Tibial nerve (tissue), 4 donors: ENCODE data around the gene ZNF439. TPM values are rescaled to one million over a fixed set of nuclear protein-coding genes. Genes with fewer than 3 reads are reported as not detected.

ENCODE experiments used
- DNase-seq, 2 donors: peaks; one replicate each; pipeline ENCODE4 v3.0.0-alpha.2; 2019; ENCODE audit warnings: low spot score in 2 of 2
- H3K27ac ChIP-seq, 4 donors: fragments of 200-600 bp; sonication (generic) in 3 of 4; one replicate each; pipeline ENCODE4 v1.5.1; 2017 to 2019; ENCODE audit warnings: mild to moderate bottlenecking in 1 of 4
- H3K27me3 ChIP-seq, 2 donors: fragments of 200-600 bp; sonication (generic) in 1 of 2; one replicate each; pipeline versions ENCODE4 v1.5.1 to v1.6.0; 2017 to 2019
- H3K36me3 ChIP-seq, 3 donors: fragments of 200-600 bp; sonication (generic); one replicate each; pipeline ENCODE4 v1.5.1; 2018 to 2019
- H3K4me1 ChIP-seq, 4 donors: fragments of 200-600 bp; sonication (generic) in 3 of 4; one replicate each; pipeline ENCODE4 v1.5.1; 2017 to 2019
- H3K4me3 ChIP-seq, 4 donors: fragments of 200-600 bp; sonication (generic) in 3 of 4; one replicate each; pipeline ENCODE4 v1.5.1; 2017 to 2019; ENCODE audit warnings: mild to moderate bottlenecking in 1 of 4, moderate library complexity in 1 of 4
- H3K9me3 ChIP-seq, 4 donors: fragments of 200-600 bp; sonication (generic) in 3 of 4; one replicate each; pipeline ENCODE4 v1.5.1; 2017 to 2019
- CTCF ChIP-seq, 5 experiments: fragments of 200-600 bp in 3 of 5; fragments of 450-650 bp in 2 of 5; sonication (generic) in 3 of 5; IDR thresholded peaks; one replicate each; pipeline ENCODE4 v1.5.1; 2016 to 2019; ENCODE audit warnings: antibody characterized with exemption in 5 of 5, mild to moderate bottlenecking in 3 of 5, moderate library complexity in 2 of 5
- EP300 ChIP-seq, 2 donors: sonication (generic); formaldehyde crosslinking; IDR thresholded peaks; one replicate each; pipeline ENCODE4 v1.6.1; 2017; ENCODE audit warnings: antibody characterized with exemption in 2 of 2, mild to moderate bottlenecking in 1 of 2
- POLR2A ChIP-seq, 2 donors: fragments of 450-650 bp; IDR thresholded peaks; one replicate each; pipeline ENCODE4 v1.6.1; 2017; ENCODE audit warnings: antibody characterized with exemption in 2 of 2, mild to moderate bottlenecking in 2 of 2, moderate library complexity in 2 of 2
- whole genome bisulfite sequencing, 2 donors: methylation state at CpG; one replicate each; pipeline ENCODE4 v1.1.5; 2018; 5-methylcytosine and 5-hydroxymethylcytosine counted together
- total RNA-seq, 4 donors: library from RNA; depleted of rRNA; stranded (reverse); fragments of >200 nt; gene quantifications; one replicate each; pipeline ENCODE4 v1.1.0, GENCODE V29; 2016

Gene ZNF439
- total RNA-seq, result 10 to 100 TPM in 3 of 4 donors, 1 to 10 TPM in 1; 9.8 to 21.8 (median 14.1) TPM

DNA sequence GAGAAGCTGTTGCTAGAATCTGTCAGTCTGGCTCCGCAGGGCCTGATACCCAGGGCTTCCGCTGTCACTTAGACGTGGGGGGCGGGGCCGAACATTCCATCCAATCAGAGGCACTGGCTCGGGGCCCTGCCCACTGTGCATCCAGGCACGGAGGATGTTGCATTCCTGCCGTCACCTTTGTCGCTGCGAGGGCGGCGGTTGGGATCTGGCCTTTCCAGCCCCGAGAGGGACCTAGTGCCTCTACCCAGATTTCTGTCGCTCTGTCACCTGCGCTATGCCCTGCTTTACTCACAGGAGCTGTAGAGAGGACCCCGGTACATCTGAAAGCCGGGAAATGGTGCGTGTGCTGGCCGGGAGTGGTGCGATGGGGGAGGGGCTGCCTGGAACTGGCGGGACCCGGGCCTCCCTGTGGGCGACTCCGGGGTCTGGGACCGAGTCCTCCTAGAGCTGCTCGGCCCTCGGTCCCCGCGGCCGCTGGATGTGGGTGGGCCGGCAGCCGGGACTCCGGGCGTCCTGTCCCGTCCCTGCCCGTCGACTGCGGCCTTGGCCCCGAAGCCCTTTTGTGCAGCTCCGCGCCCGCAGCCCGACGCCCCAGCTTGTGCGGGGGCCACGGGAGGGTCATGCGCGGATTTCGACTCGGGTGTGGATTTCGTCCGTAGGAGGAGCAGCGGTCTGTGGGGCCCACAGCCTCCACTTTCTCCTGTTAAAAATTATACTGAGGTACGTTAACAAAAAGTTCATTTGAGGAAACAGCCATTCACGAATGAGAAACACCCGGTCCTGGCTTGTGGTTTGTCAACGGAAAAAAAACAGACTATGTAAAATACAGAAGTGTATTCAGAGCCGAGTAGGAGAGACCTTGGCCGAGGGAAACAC lies at the start of gene ZNF439:
Gene ZNF439 (plus strand): TSS at position 133 of the 876 bp plus-strand sequence. CDS start 142 bp downstream, at position 275.
- peaks cover 0 to 18% (median 0%) of the 10 kb centered on the region in 4 donors for H3K4me1 ChIP-seq
- H3K9me3 ChIP-seq, result peaks cover 0 to 4% (median 0%) of the 10 kb centered on the region in 4 donors
- 1 to 7% methylated on average over 24 to 58 of the region's 59 CpGs for WGBS, 2 donors
- peak within 1 kb of the TSS; percentile 56 to 83 (median 78) for H3K27ac ChIP-seq
- peak within 1 kb of the TSS; percentile 45 to 77 (median 65) for H3K4me3 ChIP-seq
- no peaks in the 10 kb centered on the region for H3K27me3 ChIP-seq
- H3K36me3 ChIP-seq, result peaks cover 0 to 22% (median 0%) of the 10 kb centered on the region in 3 donors
- peak; percentile 15 to 75 for TF ChIP-seq EP300 (IDR thresholded peaks at IDR 0.05)
- TF ChIP-seq CTCF (IDR thresholded peaks at IDR 0.05), result no peak
- peak in 1 of 2 donors; percentile 53 for TF ChIP-seq POLR2A (IDR thresholded peaks at IDR 0.05)
- DNase-seq, result peak; percentile 84 to 91

- H3K27me3 ChIP-seq, result no peaks in the 10 kb centered on the region
- peaks cover 0 to 36% (median 12%) of the 10 kb centered on the region in 4 donors for H3K9me3 ChIP-seq
- no peak for DNase-seq
- no peak overlapping the region for H3K27ac ChIP-seq
- no peaks in the 10 kb centered on the region for H3K4me1 ChIP-seq
- no peak overlapping the region for H3K4me3 ChIP-seq
- peaks cover 0 to 67% (median 0%) of the 10 kb centered on the region in 3 donors for H3K36me3 ChIP-seq
- TF ChIP-seq CTCF (IDR thresholded peaks at IDR 0.05) (no peak), POLR2A (IDR thresholded peaks at IDR 0.05) (no peak), EP300 (IDR thresholded peaks at IDR 0.05) (no peak)
- WGBS, 2 donors, result 92% methylated on average over 11 of the region's 11 CpGs
Measured at GRCh38 chr19:11806354-11807098, 42.0 kb upstream of the ZNF439 start.

DNA sequence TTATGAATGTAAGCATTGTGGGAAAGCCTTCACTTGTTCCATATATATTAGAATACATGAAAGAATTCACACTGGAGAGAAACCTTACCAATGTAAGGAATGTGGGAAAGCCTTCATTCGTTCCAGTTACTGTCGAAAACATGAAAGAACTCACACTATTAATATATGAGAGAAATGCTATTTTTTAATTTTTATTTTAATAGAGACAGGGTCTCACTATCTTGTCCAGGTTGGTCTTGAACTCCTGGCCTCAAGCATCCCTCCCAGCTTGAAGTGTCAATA lies 41.5 kb upstream of the ZNF439 start:
- H3K9me3 ChIP-seq, result peaks cover 0 to 36% (median 12%) of the 10 kb centered on the region in 4 donors
- no peak overlapping the region for H3K4me3 ChIP-seq
- H3K27ac ChIP-seq, result no peak overlapping the region
- TF ChIP-seq POLR2A (IDR thresholded peaks at IDR 0.05), result no peak
- TF ChIP-seq EP300 (IDR thresholded peaks at IDR 0.05), result no peak
- no peak for TF ChIP-seq CTCF (IDR thresholded peaks at IDR 0.05)
- peaks cover 0 to 67% (median 0%) of the 10 kb centered on the region in 3 donors for H3K36me3 ChIP-seq
- DNase-seq, result no peak
- H3K27me3 ChIP-seq, result no peaks in the 10 kb centered on the region
- H3K4me1 ChIP-seq, result no peaks in the 10 kb centered on the region
- WGBS, 2 donors, result 91 to 92% methylated on average over 2 of the region's 2 CpGs

DNA sequence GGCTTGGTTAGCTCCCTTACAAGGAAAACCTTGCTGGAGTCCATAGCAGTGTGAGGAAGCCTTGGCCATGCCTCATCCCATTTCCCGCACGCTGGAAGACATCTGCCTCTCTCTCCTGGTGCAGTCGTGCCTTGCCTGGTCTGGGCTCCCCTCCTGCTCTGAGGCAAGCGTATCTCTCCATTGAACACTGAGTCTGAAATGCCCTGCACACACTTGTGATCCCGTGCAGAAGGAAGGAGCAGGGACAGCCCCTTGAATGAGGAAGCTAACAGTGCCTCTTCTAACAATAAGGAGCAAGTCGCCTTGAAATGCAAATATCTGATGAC lies 34.9 kb upstream of the ZNF439 start:
- DNase-seq, result no peak
- peak overlapping the region in 3 of 4 donors; percentile 13 to 96 (median 94) for H3K27ac ChIP-seq
- WGBS, 2 donors, result 3% methylated on average over 6 of the region's 6 CpGs

More for the DNA sequence above, 34.9 kb upstream of the ZNF439 start:
- peaks cover 0 to 20% (median 7%) of the 10 kb centered on the region in 4 donors for H3K4me1 ChIP-seq
- H3K4me3 ChIP-seq, result peak overlapping the region; percentile 79 to 97 (median 84)
- peaks cover 0 to 3% (median 0%) of the 10 kb centered on the region in 4 donors for H3K9me3 ChIP-seq
- TF ChIP-seq CTCF (IDR thresholded peaks at IDR 0.05) (no peak), POLR2A (IDR thresholded peaks at IDR 0.05) (no peak), EP300 (IDR thresholded peaks at IDR 0.05) (no peak)
- no peaks in the 10 kb centered on the region for H3K27me3 ChIP-seq
- H3K36me3 ChIP-seq, result peaks cover 0 to 25% (median 0%) of the 10 kb centered on the region in 3 donors
